CD14-positive monocyte (primary cell): ENCODE data around the gene RAMACL. TPM values are rescaled to one million over a fixed set of nuclear protein-coding genes. Genes with fewer than 3 reads are reported as not detected.

Experiments used
- DNase-seq, 3 donors: peaks; one replicate each; pipeline ENCODE4 v3.0.0-alpha.2; 2011 to 2022
- H2AFZ ChIP-seq: 2 replicates; pipeline ENCODE4 v1.6.0; 2012; ENCODE audit warnings: mild to moderate bottlenecking, low read depth, low read length, inconsistent platforms; ENCODE audit not compliant: insufficient read depth, poor library complexity, severe bottlenecking
- H3K27ac ChIP-seq, 2 donors: 1 replicate in 1 of 2; 2 replicates in 1 of 2; pipeline ENCODE4 v1.5.1; 2012 to 2013; ENCODE audit warnings: low read length in 2 of 2, control low read depth in 1 of 2, inconsistent platforms in 1 of 2, low read depth in 1 of 2, mild to moderate bottlenecking in 1 of 2
- H3K27me3 ChIP-seq, 2 donors: one replicate each; pipeline versions ENCODE4 v1.6.0 to v1.6.1; 2011 to 2013; ENCODE audit warnings: low read length in 2 of 2; ENCODE audit not compliant: control insufficient read depth in 2 of 2, insufficient read depth in 2 of 2
- H3K36me3 ChIP-seq, 2 donors: replicated peaks in 1 of 2; 1 replicate in 1 of 2; 2 replicates in 1 of 2; pipeline versions ENCODE4 v1.5.1 to v1.6.1; 2012 to 2013; ENCODE audit warnings: low read length in 2 of 2, control low read depth in 1 of 2, inconsistent platforms in 1 of 2, mild to moderate bottlenecking in 1 of 2; ENCODE audit not compliant: insufficient read depth in 2 of 2, control insufficient read depth in 1 of 2
- H3K4me1 ChIP-seq, 2 donors: 1 replicate in 1 of 2; 2 replicates in 1 of 2; pipeline versions ENCODE4 v1.5.1 to v1.6.1; 2012 to 2013; ENCODE audit warnings: low read length in 2 of 2, control low read depth in 1 of 2, inconsistent platforms in 1 of 2, mild to moderate bottlenecking in 1 of 2, moderate library complexity in 1 of 2; ENCODE audit not compliant: insufficient read depth in 2 of 2, control insufficient read depth in 1 of 2
- H3K4me2 ChIP-seq: replicated peaks from 2 replicates; pipeline ENCODE3; 2012; ENCODE audit warnings: low read length, moderate library complexity, mild to moderate bottlenecking; ENCODE audit not compliant: poor library complexity, severe bottlenecking; ENCODE audit errors: extremely low read depth
- H3K4me3 ChIP-seq, 3 experiments: fragments of 200-600 bp in 1 of 3; sonication (generic) in 1 of 3; replicated peaks in 1 of 3; 1 replicate in 2 of 3; 2 replicates in 1 of 3; pipeline ENCODE4 v1.5.1; 2011 to 2013; ENCODE audit warnings: low read length in 3 of 3, mild to moderate bottlenecking in 3 of 3, control low read depth in 2 of 3, low read depth in 2 of 3, inconsistent platforms in 1 of 3, moderate library complexity in 1 of 3
- H3K79me2 ChIP-seq: 2 replicates; pipeline ENCODE4 v1.6.0; 2012; ENCODE audit warnings: mild to moderate bottlenecking, control low read depth, inconsistent platforms, low read length, moderate library complexity; ENCODE audit not compliant: insufficient read depth
- H3K9ac ChIP-seq: 2 replicates; pipeline ENCODE4 v1.6.0; 2017; ENCODE audit warnings: low read length, mild to moderate bottlenecking; ENCODE audit not compliant: insufficient read depth, poor library complexity, severe bottlenecking
- H3K9me3 ChIP-seq, 2 donors: replicated peaks in 1 of 2; 1 replicate in 1 of 2; 2 replicates in 1 of 2; pipeline versions ENCODE4 v1.5.1 to v1.6.1; 2012 to 2013; ENCODE audit warnings: low read length in 2 of 2, control low read depth in 1 of 2; ENCODE audit not compliant: control insufficient read depth in 1 of 2, insufficient read depth in 1 of 2
- H4K20me1 ChIP-seq: 2 replicates; pipeline ENCODE4 v1.6.0; 2012; ENCODE audit warnings: mild to moderate bottlenecking, low read length, control low read depth, moderate library complexity; ENCODE audit not compliant: insufficient read depth
- H3K27ac Mint-ChIP-seq, 7 donors: one replicate each; pipeline ENCODE4 v1.8.0; 2020; ENCODE audit warnings: mild to moderate bottlenecking in 7 of 7, mixed read lengths in 7 of 7, moderate library complexity in 6 of 7, inconsistent platforms in 2 of 7
- H3K27me3 Mint-ChIP-seq, 3 donors: one replicate each; pipeline ENCODE4 v1.8.0; 2021 to 2022; ENCODE audit warnings: low read depth in 3 of 3, mild to moderate bottlenecking in 3 of 3, mixed read lengths in 3 of 3, moderate library complexity in 3 of 3, inconsistent platforms in 1 of 3
- H3K36me3 Mint-ChIP-seq, 2 donors: one replicate each; pipeline ENCODE4 v1.8.0; 2020; ENCODE audit warnings: mixed read lengths in 2 of 2, inconsistent platforms in 1 of 2, mild to moderate bottlenecking in 1 of 2
- H3K4me1 Mint-ChIP-seq: one replicate; pipeline ENCODE4 v1.8.0; 2020; ENCODE audit warnings: mild to moderate bottlenecking, mixed read lengths
- H3K4me3 Mint-ChIP-seq, 2 donors: one replicate each; pipeline ENCODE4 v1.8.0; 2020; ENCODE audit warnings: mild to moderate bottlenecking in 2 of 2, mixed read lengths in 2 of 2, moderate library complexity in 1 of 2
- H3K9me3 Mint-ChIP-seq, 7 donors: one replicate each; pipeline ENCODE4 v1.8.0; 2020 to 2022; ENCODE audit warnings: mixed read lengths in 7 of 7, mild to moderate bottlenecking in 6 of 7, moderate library complexity in 6 of 7, inconsistent platforms in 2 of 7
- CTCF ChIP-seq: fragments of 200-600 bp; IDR thresholded peaks from one replicate; pipeline ENCODE4 v1.8.0; 2022; ENCODE audit warnings: antibody characterized with exemption, mild to moderate bottlenecking
- WGBS: methylation state at CpG from one replicate; pipeline ENCODE4 v1.1.5; 2013; ENCODE audit warnings: missing lambda C conversion rate; ENCODE audit not compliant: insufficient coverage; 5-methylcytosine and 5-hydroxymethylcytosine counted together
- intact Hi-C, 2 donors: fragments of 100-400 bp; cut with micrococcal nuclease; formaldehyde crosslinking; loops; one replicate each; pipeline versions ENCODE4 v1.15.0 to v1.15.1; 2023
- polyA plus RNA-seq, 3 donors: library from polyadenylated mRNA; depleted of rRNA in 1 of 3; unstranded in 2 of 3; stranded (reverse) in 1 of 3; fragments of 300-500 nt in 2 of 3; fragments of >200 nt in 1 of 3; fragmentation: Illumina TruSeq in 2 of 3; gene quantifications; 1 replicate in 2 of 3; 2 replicates in 1 of 3; pipeline ENCODE4 v1.2.3, GENCODE V29; 2012 to 2021

Gene RAMACL
- polyA plus RNA-seq, 3 donors, result 0.05 to 0.33 (median 0.11) TPM

DNA sequence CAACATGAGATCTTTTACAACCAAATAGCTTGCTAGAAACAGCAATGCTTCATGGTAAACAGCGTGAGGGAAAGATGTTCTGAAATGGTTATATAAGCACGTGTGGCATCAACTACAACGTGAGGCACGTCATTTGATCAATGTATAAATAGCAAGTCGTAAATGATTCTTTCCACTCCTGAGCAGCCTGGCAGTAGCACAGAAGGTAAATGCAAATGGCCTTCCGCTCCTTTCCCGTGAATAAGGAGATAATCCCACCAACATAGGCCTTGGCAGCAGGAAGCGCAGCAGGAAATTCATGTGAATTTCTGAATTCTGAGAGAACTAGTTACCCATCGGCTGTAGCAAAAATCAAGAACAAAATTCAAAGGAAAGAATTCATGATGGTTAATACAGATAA, 23.6 kb upstream of the RAMACL start:
- Mint-ChIP-seq H3K27ac (no peak overlapping the region), H3K4me1 (no peaks in the 10 kb centered on the region), H3K27me3 (peaks cover 0 to 1% (median 0%) of the 10 kb centered on the region in 3 donors), H3K4me3 (no peak overlapping the region), H3K36me3 (no peaks in the 10 kb centered on the region), H3K9me3 (no peaks in the 10 kb centered on the region)
- H3K9me3 ChIP-seq, result no peaks in the 10 kb centered on the region
- H3K79me2 ChIP-seq, result no peaks in the 10 kb centered on the region
- TF ChIP-seq CTCF, result no peak
- no peak overlapping the region for H3K9ac ChIP-seq
- H4K20me1 ChIP-seq, result no peaks in the 10 kb centered on the region
- no peak overlapping the region for H2AFZ ChIP-seq
- no peaks in the 10 kb centered on the region for H3K4me1 ChIP-seq
- intact Hi-C loops, result no loop called here
- 98% methylated on average over 7 of the region's 9 CpGs for WGBS
- no peaks in the 10 kb centered on the region for H3K36me3 ChIP-seq
- H3K27ac ChIP-seq, result no peak overlapping the region
- H3K4me3 ChIP-seq, result no peak overlapping the region
- no peak overlapping the region for H3K4me2 ChIP-seq
- no peak for DNase-seq
- no peaks in the 10 kb centered on the region for H3K27me3 ChIP-seq

DNA sequence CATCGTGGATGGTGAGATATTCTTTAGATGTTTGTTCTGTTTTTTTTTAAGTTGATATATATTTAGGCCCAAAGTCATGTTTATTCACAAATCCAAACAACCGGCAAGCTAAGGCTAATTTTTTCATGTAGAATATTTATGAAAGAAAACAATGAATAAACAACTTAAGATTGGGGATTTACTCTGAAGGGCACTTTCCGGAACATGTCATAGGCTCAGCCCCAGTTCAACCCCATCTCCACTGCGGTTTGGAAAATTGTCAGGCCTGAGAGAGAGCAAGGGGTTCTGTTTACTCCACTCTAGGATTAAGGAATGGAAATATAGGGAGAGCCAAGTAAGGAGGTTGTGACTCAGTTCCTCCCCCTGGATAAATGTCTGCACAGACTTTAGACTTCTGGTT, 22.3 kb upstream of the RAMACL start:
- no peaks in the 10 kb centered on the region for H4K20me1 ChIP-seq
- no peak overlapping the region for H3K4me2 ChIP-seq
- no peak overlapping the region for H3K9ac ChIP-seq
- intact Hi-C loops, result no loop called here
- no peak for DNase-seq
- Mint-ChIP-seq H3K27ac (no peak overlapping the region), H3K9me3 (peaks cover 0 to under 1% (median 0%) of the 10 kb centered on the region in 7 donors), H3K27me3 (peaks cover 0 to 1% (median 0%) of the 10 kb centered on the region in 3 donors), H3K4me3 (no peak overlapping the region), H3K4me1 (no peaks in the 10 kb centered on the region), H3K36me3 (no peaks in the 10 kb centered on the region)
- H3K4me1 ChIP-seq, result no peaks in the 10 kb centered on the region
- no peaks in the 10 kb centered on the region for H3K79me2 ChIP-seq
- TF ChIP-seq CTCF, result no peak
- H3K36me3 ChIP-seq, result no peaks in the 10 kb centered on the region
- no peaks in the 10 kb centered on the region for H3K27me3 ChIP-seq
- H3K4me3 ChIP-seq, result no peak overlapping the region
- no peak overlapping the region for H2AFZ ChIP-seq
- no CpG with 5 or more reads among the region's 4 CpGs for WGBS
- no peaks in the 10 kb centered on the region for H3K9me3 ChIP-seq
- no peak overlapping the region for H3K27ac ChIP-seq
